DND-41 (cell line): ENCODE data around the gene USP13.

Source experiments
- CTCF ChIP-seq: IDR thresholded peaks from 2 replicates; pipeline ENCODE4 v1.5.1; 2012; ENCODE audit warnings: borderline replicate concordance, low read length, moderate library complexity, mild to moderate bottlenecking; ENCODE audit not compliant: poor library complexity, severe bottlenecking; ENCODE audit errors: extremely low read depth
- EZH2 ChIP-seq: IDR thresholded peaks from 3 replicates; pipeline ENCODE4 v1.6.1; 2012; ENCODE audit warnings: borderline replicate concordance, low read depth, mild to moderate bottlenecking, moderate library complexity, low read length, inconsistent platforms; ENCODE audit not compliant: severe bottlenecking

GRCh38 chr3:179826247-179826637 is 173.4 kb downstream of the USP13 start:
- TF ChIP-seq CTCF (no peak), EZH2 (no peak)
